ENCODE measurements around the gene HNRNPUL1. TPM values are rescaled to one million over a fixed set of nuclear protein-coding genes. Genes with fewer than 3 reads are reported as not detected.

The HNRNPUL1 gene
- total and polyA plus RNA-seq, 3 experiments from 2014 or later = 100 to 279 (median 270) TPM

GRCh38 chr19:41302624-41303351, 38.6 kb downstream of the HNRNPUL1 start:
- POLR2A ChIA-PET = interaction anchor here (0.6 to 10.2 kb wide), 6 partner anchors 10 to 49 kb away, joined by 4 to 128 read pairs (median 8); partner anchors contain the start of genes HNRNPUL1 and TGFB1
- peak overlapping the region; percentile 94 to 100 (median 98) for H3K27ac Mint-ChIP-seq
- H3K36me3 Mint-ChIP-seq = peaks cover 14 to 94% (median 33%) of the 10 kb centered on the region in 3 donors

GRCh38 chr19:41303954-41304353, 39.8 kb downstream of the HNRNPUL1 start:
- CTCF ChIA-PET = interaction anchor here (1.4 to 10.1 kb wide), 4 partner anchors 11 to 100 kb away, joined by 4 to 101 read pairs (median 68); partner anchors contain the start of genes HNRNPUL1 and TGFB1
- peak in 2 of 5 donors; percentile 33 to 39 for DNase-seq
- Mint-ChIP-seq H3K9me3 (no peaks in the 10 kb centered on the region), H3K4me3 (peak overlapping the region; percentile 32 to 93 (median 85)), H3K36me3 (peaks cover 14 to 84% (median 29%) of the 10 kb centered on the region in 3 donors), H3K27ac (peak overlapping the region; percentile 90 to 100 (median 98)), H3K27me3 (no peaks in the 10 kb centered on the region), H3K4me1 (peaks cover 91 to 100% (median 100%) of the 10 kb centered on the region in 3 donors)
- Histone ChIP-seq H3K27ac (ENCODE audit: low read depth, low read length) (no peak overlapping the region), H3K4me1 (ENCODE audit: insufficient read depth, low read length) (peaks cover 100% of the 10 kb centered on the region), H3K9me3 (ENCODE audit: low read length) (no peaks in the 10 kb centered on the region), H3K4me3 (ENCODE audit: low read length) (peak overlapping the region; percentile 30), H3K36me3 (ENCODE audit: insufficient read depth, low read length) (peaks cover 36% of the 10 kb centered on the region), H3K27me3 (ENCODE audit: insufficient read depth, low read length, poor library complexity, severe bottlenecking) (no peaks in the 10 kb centered on the region)
- POLR2A ChIA-PET = interaction anchor here (1.1 to 10.2 kb wide), 6 partner anchors 11 to 60 kb away, joined by 4 to 128 read pairs (median 4); partner anchors contain the start of genes B9D2, HNRNPUL1 and TGFB1

More at GRCh38 chr19:41302624-41303351, 38.6 kb downstream of the HNRNPUL1 start:
- Mint-ChIP-seq H3K4me1 (peaks cover 92 to 100% (median 100%) of the 10 kb centered on the region in 3 donors), H3K27me3 (no peaks in the 10 kb centered on the region), H3K9me3 (no peaks in the 10 kb centered on the region), H3K4me3 (peak overlapping the region; percentile 32 to 93 (median 85))
- CTCF ChIA-PET = interaction anchor here (0.6 to 10.1 kb wide), 6 partner anchors 10 to 159 kb away, joined by 3 to 101 read pairs (median 29); partner anchors contain the start of genes HNRNPUL1 and TGFB1
- H3K27ac ChIP-seq (ENCODE audit: low read depth, low read length) = peak overlapping the region; percentile 55
- H3K27me3 ChIP-seq (ENCODE audit: insufficient read depth, low read length, poor library complexity, severe bottlenecking) = no peaks in the 10 kb centered on the region
- H3K36me3 ChIP-seq (ENCODE audit: insufficient read depth, low read length) = peaks cover 44% of the 10 kb centered on the region
- H3K4me1 ChIP-seq (ENCODE audit: insufficient read depth, low read length) = peaks cover 100% of the 10 kb centered on the region
- H3K9me3 ChIP-seq (ENCODE audit: low read length) = no peaks in the 10 kb centered on the region
- H3K4me3 ChIP-seq (ENCODE audit: low read length) = peak overlapping the region; percentile 27
- peak; percentile 67 to 84 (median 78) for DNase-seq

- Mint-ChIP-seq H3K36me3 (peaks cover 14 to 78% (median 25%) of the 10 kb centered on the region in 3 donors), H3K27ac (peak overlapping the region; percentile 90 to 100 (median 98)), H3K4me1 (peaks cover 87 to 99% (median 99%) of the 10 kb centered on the region in 3 donors), H3K4me3 (peak overlapping the region; percentile 32 to 93 (median 85)), H3K27me3 (peaks cover 0 to 1% of the 10 kb centered on the region in 2 donors), H3K9me3 (no peaks in the 10 kb centered on the region)
- no peaks in the 10 kb centered on the region for H3K9me3 ChIP-seq (ENCODE audit: low read length)
- ChIA-PET CTCF (interaction anchor here (9.0 to 10.1 kb wide), 3 partner anchors 41 to 101 kb away, joined by 54 to 101 read pairs (median 82); partner anchors contain the start of genes HNRNPUL1 and TGFB1), POLR2A (interaction anchor here (1.1 to 10.2 kb wide), 5 partner anchors 23 to 59 kb away, joined by 4 to 128 read pairs (median 4); partner anchors contain the start of genes B9D2, HNRNPUL1 and TGFB1)
- peaks cover 99% of the 10 kb centered on the region for H3K4me1 ChIP-seq (ENCODE audit: insufficient read depth, low read length)
- H3K36me3 ChIP-seq (ENCODE audit: insufficient read depth, low read length) = peaks cover 29% of the 10 kb centered on the region
- H3K4me3 ChIP-seq (ENCODE audit: low read length) = peak overlapping the region; percentile 30
- DNase-seq = no peak
- H3K27me3 ChIP-seq (ENCODE audit: insufficient read depth, low read length, poor library complexity, severe bottlenecking) = no peaks in the 10 kb centered on the region
- H3K27ac ChIP-seq (ENCODE audit: low read depth, low read length) = no peak overlapping the region
These were observed 40.7 kb downstream of the HNRNPUL1 start for GRCh38 chr19:41304706-41305483.

GRCh38 chr19:41305927-41306793, 42.0 kb downstream of the HNRNPUL1 start:
- Mint-ChIP-seq H3K4me3 (peak overlapping the region; percentile 77 to 100 (median 97)), H3K27ac (peak overlapping the region; percentile 93 to 100 (median 98)), H3K4me1 (peaks cover 87 to 99% (median 99%) of the 10 kb centered on the region in 3 donors), H3K9me3 (no peaks in the 10 kb centered on the region), H3K27me3 (peaks cover 0 to 8% of the 10 kb centered on the region in 2 donors), H3K36me3 (peaks cover 14 to 74% (median 21%) of the 10 kb centered on the region in 3 donors)
- POLR2A ChIA-PET = interaction anchor here (0.6 to 10.2 kb wide), 2 partner anchors 39 to 43 kb away, joined by 4 to 128 read pairs; partner anchors contain the start of gene HNRNPUL1
- Histone ChIP-seq H3K9me3 (ENCODE audit: low read length) (no peaks in the 10 kb centered on the region), H3K4me1 (ENCODE audit: insufficient read depth, low read length) (peaks cover 94% of the 10 kb centered on the region), H3K4me3 (ENCODE audit: low read length) (peak overlapping the region; percentile 26), H3K36me3 (ENCODE audit: insufficient read depth, low read length) (peaks cover 29% of the 10 kb centered on the region), H3K27me3 (ENCODE audit: insufficient read depth, low read length, poor library complexity, severe bottlenecking) (no peaks in the 10 kb centered on the region), H3K27ac (ENCODE audit: low read depth, low read length) (no peak overlapping the region)
- CTCF ChIA-PET = interaction anchor here (1.0 to 10.1 kb wide), 5 partner anchors 20 to 102 kb away, joined by 4 to 101 read pairs (median 54); partner anchors contain the start of genes HNRNPUL1 and TGFB1
- peak in 1 of 5 donors; percentile 4 for DNase-seq

GRCh38 chr19:41307090-41307875, 43.1 kb downstream of the HNRNPUL1 start:
- H3K36me3 ChIP-seq (ENCODE audit: insufficient read depth, low read length) = peaks cover 29% of the 10 kb centered on the region
- DNase-seq = peak in 2 of 5 donors; percentile 66 to 83
- Mint-ChIP-seq H3K4me3 (peak overlapping the region; percentile 77 to 100 (median 97)), H3K27me3 (peaks cover 0 to 8% of the 10 kb centered on the region in 2 donors), H3K4me1 (peaks cover 85 to 99% (median 97%) of the 10 kb centered on the region in 3 donors), H3K9me3 (no peaks in the 10 kb centered on the region), H3K27ac (peak overlapping the region; percentile 93 to 100 (median 98)), H3K36me3 (peaks cover 13 to 71% (median 14%) of the 10 kb centered on the region in 3 donors)
- peak overlapping the region; percentile 90 for H3K27ac ChIP-seq (ENCODE audit: low read depth, low read length)
- CTCF ChIA-PET = interaction anchor here (0.9 to 10.1 kb wide), 14 partner anchors 9 to 644 kb away, joined by 3 to 101 read pairs (median 4); partner anchors contain the start of genes HNRNPUL1 and TGFB1
- H3K27me3 ChIP-seq (ENCODE audit: insufficient read depth, low read length, poor library complexity, severe bottlenecking) = no peaks in the 10 kb centered on the region
- H3K9me3 ChIP-seq (ENCODE audit: low read length) = no peaks in the 10 kb centered on the region
- H3K4me1 ChIP-seq (ENCODE audit: insufficient read depth, low read length) = peaks cover 89% of the 10 kb centered on the region
- H3K4me3 ChIP-seq (ENCODE audit: low read length) = peak overlapping the region; percentile 31
- POLR2A ChIA-PET = interaction anchor here (0.5 to 10.2 kb wide), 6 partner anchors 10 to 87 kb away, joined by 3 to 128 read pairs (median 3); partner anchors contain the start of genes HNRNPUL1 and TGFB1

- POLR2A ChIA-PET = interaction anchor here (0.7 to 10.2 kb wide), 6 partner anchors 13 to 104 kb away, joined by 3 to 128 read pairs (median 6); partner anchors contain the start of genes HNRNPUL1 and TGFB1
- H3K4me1 ChIP-seq (ENCODE audit: insufficient read depth, low read length) = peaks cover 82% of the 10 kb centered on the region
- H3K27me3 Mint-ChIP-seq = peaks cover 0 to 8% of the 10 kb centered on the region in 2 donors
- peaks cover 36% of the 10 kb centered on the region for H3K36me3 ChIP-seq (ENCODE audit: insufficient read depth, low read length)
- H3K27ac Mint-ChIP-seq = peak overlapping the region; percentile 93 to 100 (median 98)
- H3K27me3 ChIP-seq (ENCODE audit: insufficient read depth, low read length, poor library complexity, severe bottlenecking) = no peaks in the 10 kb centered on the region
- peak overlapping the region; percentile 94 to 100 (median 98) for H3K4me3 Mint-ChIP-seq
- H3K9me3 Mint-ChIP-seq = no peaks in the 10 kb centered on the region
- peaks cover 83 to 98% (median 96%) of the 10 kb centered on the region in 3 donors for H3K4me1 Mint-ChIP-seq
- DNase-seq = no peak
- H3K27ac ChIP-seq (ENCODE audit: low read depth, low read length) = peak overlapping the region; percentile 90
- H3K9me3 ChIP-seq (ENCODE audit: low read length) = no peaks in the 10 kb centered on the region
- CTCF ChIA-PET = interaction anchor here (0.7 to 10.1 kb wide), 19 partner anchors 10 to 645 kb away, joined by 3 to 101 read pairs (median 4); partner anchors contain the start of genes B9D2, HNRNPUL1 and TGFB1
- H3K4me3 ChIP-seq (ENCODE audit: low read length) = peak overlapping the region; percentile 31
- peaks cover 8 to 71% (median 11%) of the 10 kb centered on the region in 3 donors for H3K36me3 Mint-ChIP-seq
These were observed 43.8 kb downstream of the HNRNPUL1 start for GRCh38 chr19:41307954-41308449.

All from CD8-positive, alpha-beta memory T cell (primary cell).